Natural killer cell (primary cell): Measurements from ENCODE around the gene KRTAP5-5. TPM values are rescaled to one million over a fixed set of nuclear protein-coding genes. Genes with fewer than 3 reads are reported as not detected.
"Not testable (repeated sequence)": the region's sequence is repeated elsewhere in the genome, so short reads cannot be mapped to it uniquely, and the experiment has no call there.

ENCODE experiments used
- ATAC-seq, 3 donors: fragments of 150-1000 bp in 2 of 3; fragments of 200-7000 bp in 1 of 3; cut with Tn5 transposase; 1 replicate in 1 of 3; 2 replicates in 2 of 3; pipeline ENCODE4 v1.10.0; 2021; ENCODE audit warnings: mild to moderate bottlenecking in 2 of 3, moderate library complexity in 2 of 3
- DNase-seq, 2 donors: peaks; one replicate each; pipeline versions ENCODE4 v3.0.0 to v3.0.0-alpha.2; 2013 to 2021; ENCODE audit warnings: mixed read lengths in 1 of 2
- H3K27ac ChIP-seq: one replicate; pipeline ENCODE4 v1.5.1; 2013; ENCODE audit warnings: mild to moderate bottlenecking, low read length
- H3K27me3 ChIP-seq: one replicate; pipeline ENCODE4 v1.6.1; 2013; ENCODE audit warnings: low read length; ENCODE audit not compliant: control insufficient read depth, insufficient read depth
- H3K36me3 ChIP-seq: one replicate; pipeline ENCODE4 v1.6.1; 2013; ENCODE audit warnings: low read length; ENCODE audit not compliant: control insufficient read depth, insufficient read depth
- H3K4me1 ChIP-seq: one replicate; pipeline ENCODE4 v1.6.1; 2013; ENCODE audit warnings: low read length; ENCODE audit not compliant: control insufficient read depth, insufficient read depth
- H3K4me3 ChIP-seq: one replicate; pipeline ENCODE4 v1.5.1; 2013; ENCODE audit warnings: low read length
- H3K9me3 ChIP-seq: one replicate; pipeline ENCODE4 v1.6.1; 2013; ENCODE audit warnings: low read length; ENCODE audit not compliant: control insufficient read depth, insufficient read depth
- H3K27ac Mint-ChIP-seq, 2 donors: one replicate each; pipeline ENCODE4 v1.8.0; 2022; ENCODE audit warnings: mild to moderate bottlenecking in 2 of 2, mixed read lengths in 2 of 2, moderate library complexity in 1 of 2
- H3K27me3 Mint-ChIP-seq, 2 donors: one replicate each; pipeline ENCODE4 v1.8.0; 2022; ENCODE audit warnings: low read depth in 2 of 2, mixed read lengths in 2 of 2
- H3K36me3 Mint-ChIP-seq: one replicate; pipeline ENCODE4 v1.8.0; 2022; ENCODE audit warnings: mixed read lengths
- H3K4me1 Mint-ChIP-seq, 2 donors: one replicate each; pipeline ENCODE4 v1.8.0; 2022; ENCODE audit warnings: mixed read lengths in 2 of 2
- H3K4me3 Mint-ChIP-seq: one replicate; pipeline ENCODE4 v1.8.0; 2022; ENCODE audit warnings: mild to moderate bottlenecking, moderate library complexity, mixed read lengths
- H3K9me3 Mint-ChIP-seq, 2 donors: one replicate each; pipeline ENCODE4 v1.8.0; 2022; ENCODE audit warnings: mixed read lengths in 2 of 2
- WGBS: methylation state at CpG from one replicate; pipeline ENCODE4 v1.1.7; 2013; ENCODE audit warnings: missing lambda C conversion rate; ENCODE audit not compliant: insufficient coverage; 5-methylcytosine and 5-hydroxymethylcytosine counted together
- intact Hi-C: fragments of 100-400 bp; cut with micrococcal nuclease; formaldehyde crosslinking; loops from one replicate; pipeline ENCODE4 v1.14.2; 2022
- total RNA-seq, 4 donors: library from RNA; stranded (reverse); fragments of 120-200 nt in 1 of 4; gene quantifications; one replicate each; pipeline versions ENCODE4 v1.2.3 to v1.2.4, GENCODE V29; 2013 to 2022
- TF ChIP-seq, protein P1 (sequence below): fragments of 200-600 bp; IDR thresholded peaks from one replicate; pipeline ENCODE4 v1.8.0; 2022; ENCODE audit warnings: antibody characterized with exemption

Gene KRTAP5-5
- total RNA-seq, 3 donors from 2014 or later (not counting 1 experiment from before 2014, with no cell fraction given): not detected

DNA sequence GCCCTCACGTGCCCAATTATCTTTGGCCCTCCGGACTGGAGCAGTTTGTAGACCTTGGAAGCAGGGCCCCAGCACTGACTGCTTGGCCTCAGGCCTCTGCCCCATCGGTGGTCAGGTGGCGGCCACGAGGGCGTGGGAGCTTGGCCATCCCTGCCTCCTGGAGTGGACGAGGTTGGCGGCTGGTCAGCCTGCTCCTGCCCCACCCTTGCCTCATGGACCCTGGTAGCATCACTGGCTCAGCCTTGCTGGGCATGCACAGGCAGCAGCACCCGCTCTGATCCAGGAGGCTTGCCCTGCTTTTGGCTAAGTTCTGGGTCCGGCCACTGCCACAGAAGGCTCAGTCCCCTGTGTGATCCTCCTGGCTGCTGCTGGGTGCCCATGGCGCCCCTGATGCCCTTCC lies 25.4 kb upstream of the KRTAP5-5 start:
- no peak for DNase-seq
- no peaks in the 10 kb centered on the region for H3K36me3 Mint-ChIP-seq
- no peaks in the 10 kb centered on the region for H3K9me3 Mint-ChIP-seq
- H3K4me1 Mint-ChIP-seq: no peaks in the 10 kb centered on the region
- no peak overlapping the region for H3K4me3 Mint-ChIP-seq
- Histone ChIP-seq H3K27ac (no peak overlapping the region), H3K4me3 (no peak overlapping the region), H3K4me1 (peaks cover 15% of the 10 kb centered on the region), H3K27me3 (peaks cover 2% of the 10 kb centered on the region), H3K9me3 (no peaks in the 10 kb centered on the region), H3K36me3 (no peaks in the 10 kb centered on the region)
- H3K27me3 Mint-ChIP-seq: peaks cover 26 to 39% of the 10 kb centered on the region in 2 donors
- TF ChIP-seq, protein P1, sequence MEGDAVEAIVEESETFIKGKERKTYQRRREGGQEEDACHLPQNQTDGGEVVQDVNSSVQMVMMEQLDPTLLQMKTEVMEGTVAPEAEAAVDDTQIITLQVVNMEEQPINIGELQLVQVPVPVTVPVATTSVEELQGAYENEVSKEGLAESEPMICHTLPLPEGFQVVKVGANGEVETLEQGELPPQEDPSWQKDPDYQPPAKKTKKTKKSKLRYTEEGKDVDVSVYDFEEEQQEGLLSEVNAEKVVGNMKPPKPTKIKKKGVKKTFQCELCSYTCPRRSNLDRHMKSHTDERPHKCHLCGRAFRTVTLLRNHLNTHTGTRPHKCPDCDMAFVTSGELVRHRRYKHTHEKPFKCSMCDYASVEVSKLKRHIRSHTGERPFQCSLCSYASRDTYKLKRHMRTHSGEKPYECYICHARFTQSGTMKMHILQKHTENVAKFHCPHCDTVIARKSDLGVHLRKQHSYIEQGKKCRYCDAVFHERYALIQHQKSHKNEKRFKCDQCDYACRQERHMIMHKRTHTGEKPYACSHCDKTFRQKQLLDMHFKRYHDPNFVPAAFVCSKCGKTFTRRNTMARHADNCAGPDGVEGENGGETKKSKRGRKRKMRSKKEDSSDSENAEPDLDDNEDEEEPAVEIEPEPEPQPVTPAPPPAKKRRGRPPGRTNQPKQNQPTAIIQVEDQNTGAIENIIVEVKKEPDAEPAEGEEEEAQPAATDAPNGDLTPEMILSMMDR: no peak
- peak in 1 of 3 donors; percentile 5 for ATAC-seq
- intact Hi-C loops: no loop called here
- H3K27ac Mint-ChIP-seq: no peak overlapping the region
- WGBS: 92% methylated on average over 11 of the region's 11 CpGs

DNA sequence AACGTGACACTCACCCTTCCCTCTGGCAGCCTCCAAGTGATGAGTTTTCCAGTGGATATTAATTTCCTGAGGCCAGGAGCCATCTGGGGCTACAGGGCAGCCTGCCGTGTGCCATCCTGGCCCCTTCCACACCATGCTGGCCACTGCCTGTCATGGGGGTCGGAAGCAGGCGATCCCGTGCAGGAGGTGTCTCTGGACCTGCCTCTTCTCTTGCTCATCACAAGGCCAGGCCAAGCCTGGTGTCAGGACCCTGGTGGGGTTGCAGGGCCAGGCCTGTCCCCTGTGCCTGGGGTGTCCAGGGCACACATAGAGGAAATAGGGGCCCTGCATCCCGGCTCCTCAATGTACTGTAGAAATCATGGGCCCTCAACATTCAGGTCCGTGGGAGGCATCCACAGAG lies 24.9 kb upstream of the KRTAP5-5 start:
- Mint-ChIP-seq H3K4me1 (no peaks in the 10 kb centered on the region), H3K9me3 (no peaks in the 10 kb centered on the region), H3K36me3 (no peaks in the 10 kb centered on the region), H3K27ac (no peak overlapping the region), H3K27me3 (peaks cover 26 to 33% of the 10 kb centered on the region in 2 donors), H3K4me3 (no peak overlapping the region)
- ATAC-seq: no peak
- H3K27me3 ChIP-seq: peaks cover 2% of the 10 kb centered on the region
- 95% methylated on average over 7 of the region's 7 CpGs for WGBS
- TF ChIP-seq, protein P1: no peak
- no peaks in the 10 kb centered on the region for H3K36me3 ChIP-seq
- H3K9me3 ChIP-seq: no peaks in the 10 kb centered on the region
- intact Hi-C loops: no loop called here
- no peak for DNase-seq
- peaks cover 15% of the 10 kb centered on the region for H3K4me1 ChIP-seq
- no peak overlapping the region for H3K4me3 ChIP-seq
- H3K27ac ChIP-seq: no peak overlapping the region

DNA sequence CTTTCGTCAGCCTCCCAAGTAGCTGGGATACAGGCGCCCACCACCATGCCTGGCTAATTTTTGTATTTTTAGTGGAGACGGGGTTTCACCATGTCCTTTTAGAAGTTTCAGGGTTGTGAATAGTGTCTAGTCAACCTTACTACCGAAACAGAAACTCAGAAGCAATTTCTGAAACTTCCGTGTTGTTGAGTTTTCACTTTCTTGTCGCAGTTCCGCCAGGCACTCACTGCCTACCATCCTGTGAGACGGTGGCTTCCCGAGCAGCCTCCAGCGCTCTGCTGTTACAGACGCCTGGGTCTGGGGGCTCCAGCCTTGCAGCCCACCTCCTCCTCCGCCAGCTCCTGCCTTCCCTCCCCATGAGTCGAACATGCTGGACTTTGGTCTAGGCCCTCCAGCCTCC lies 23.7 kb upstream of the KRTAP5-5 start:
- 78% methylated on average over 13 of the region's 13 CpGs for WGBS
- intact Hi-C loops, H3K9me3 ChIP-seq, H3K9me3 Mint-ChIP-seq, H3K4me3 Mint-ChIP-seq, H3K27me3 ChIP-seq, H3K27ac Mint-ChIP-seq, H3K4me3 ChIP-seq, H3K36me3 Mint-ChIP-seq, H3K36me3 ChIP-seq, H3K4me1 Mint-ChIP-seq: not testable (repeated sequence)
- Histone ChIP-seq H3K27ac (peak overlapping the region; percentile 9), H3K4me1 (peaks cover 15% of the 10 kb centered on the region)
- peaks cover 27 to 31% of the 10 kb centered on the region in 2 donors for H3K27me3 Mint-ChIP-seq
- DNase-seq (peak in 1 of 2 donors; percentile 41), ATAC-seq (peak in 2 of 3 donors; percentile 35 to 38)

DNA sequence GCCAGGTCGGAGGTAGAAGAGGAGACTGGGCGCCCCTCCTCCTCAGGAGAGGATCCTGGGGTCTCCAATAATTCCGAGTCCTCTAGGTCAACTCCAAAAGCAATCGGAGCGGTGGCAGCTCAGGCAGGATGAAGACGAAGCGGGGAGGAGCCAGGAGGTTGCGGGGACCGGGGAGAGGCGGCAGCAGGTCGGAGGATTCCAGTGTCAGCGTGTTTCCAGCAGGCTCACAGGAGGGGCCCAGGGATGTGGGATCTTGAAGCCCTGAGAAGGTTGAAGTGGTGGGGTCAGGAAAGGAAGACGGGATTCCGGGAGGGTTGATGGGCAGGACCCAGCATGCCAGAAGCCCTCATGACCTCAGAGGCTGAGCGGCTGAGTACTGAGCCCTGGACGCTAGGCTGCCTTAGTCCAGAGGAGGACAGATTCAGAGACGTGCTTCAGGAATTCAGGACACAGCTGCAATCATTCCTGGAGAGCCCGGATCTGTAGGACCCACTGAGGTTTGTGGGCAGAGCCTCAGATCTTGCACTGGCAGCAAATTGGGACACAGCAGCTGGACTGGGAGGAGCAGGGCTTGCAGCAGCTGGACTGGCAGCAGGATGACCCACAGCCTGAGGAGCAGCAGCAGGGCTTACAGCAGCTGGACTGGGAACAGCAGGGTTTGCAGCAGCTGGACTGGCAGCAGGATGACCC lies 22.3 kb upstream of the KRTAP5-5 start:
- intact Hi-C loops, H3K9me3 ChIP-seq, ATAC-seq, H3K27ac Mint-ChIP-seq, H3K27me3 ChIP-seq, H3K36me3 ChIP-seq, DNase-seq, H3K4me3 ChIP-seq, H3K36me3 Mint-ChIP-seq, H3K4me1 Mint-ChIP-seq, H3K9me3 Mint-ChIP-seq, H3K4me3 Mint-ChIP-seq, H3K27ac ChIP-seq: not testable (repeated sequence)
- 57% methylated on average over 18 of the region's 18 CpGs for WGBS
- peaks cover 15% of the 10 kb centered on the region for H3K4me1 ChIP-seq
- H3K27me3 Mint-ChIP-seq: peaks cover 26 to 27% of the 10 kb centered on the region in 2 donors

DNA sequence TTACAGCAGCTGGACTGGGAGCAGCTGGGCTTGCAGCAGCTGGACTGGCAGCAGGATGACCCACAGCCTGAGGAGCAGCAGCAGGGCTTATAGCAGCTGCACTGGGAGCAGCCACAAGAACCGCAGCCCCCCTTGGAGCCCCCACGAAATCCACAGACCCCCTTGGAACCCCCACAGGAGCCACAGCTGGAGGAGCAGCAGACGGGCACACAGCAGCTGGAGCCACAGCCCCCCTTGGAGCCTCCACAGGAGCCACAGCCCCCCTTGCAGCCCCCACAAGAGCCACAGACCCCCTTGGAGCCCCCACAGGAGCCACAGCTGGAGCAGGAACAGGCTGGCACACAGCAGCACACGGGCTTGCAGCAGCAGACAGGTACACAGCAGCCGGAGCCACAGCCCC lies 21.7 kb upstream of the KRTAP5-5 start:
- 54% methylated on average over 4 of the region's 5 CpGs for WGBS
- not testable (repeated sequence) for H3K27ac ChIP-seq, H3K4me3 Mint-ChIP-seq

More for the DNA sequence above, 21.7 kb upstream of the KRTAP5-5 start:
- intact Hi-C loops, DNase-seq, H3K27ac Mint-ChIP-seq, H3K9me3 Mint-ChIP-seq, H3K36me3 ChIP-seq, ATAC-seq, H3K4me3 ChIP-seq, H3K9me3 ChIP-seq, H3K27me3 ChIP-seq, H3K4me1 Mint-ChIP-seq, H3K36me3 Mint-ChIP-seq: not testable (repeated sequence)
- peaks cover 15% of the 10 kb centered on the region for H3K4me1 ChIP-seq
- H3K27me3 Mint-ChIP-seq: peaks cover 26 to 27% of the 10 kb centered on the region in 2 donors
